PC-3 (cell line): Measurements from ENCODE around the gene SCN9A. TPM values are rescaled to one million over a fixed set of nuclear protein-coding genes. Genes with fewer than 3 reads are reported as not detected.

Experiments used
- ATAC-seq: fragments of 200-7000 bp; cut with Tn5 transposase; 2 replicates; pipeline ENCODE4 v1.9.1; 2020; ENCODE audit warnings: mild to moderate bottlenecking, moderate library complexity
- BruUV-seq: library from RNA; stranded (reverse); fragments of 400-500 nt; replicated peaks from 2 replicates; lab custom pipeline; 2021; lab: Mats Ljungman, UMichigan
- CTCF ChIA-PET: fragments of 300-600 bp; sonication (Branson Sonifier 250); formaldehyde crosslinking; loops from one replicate; lab custom pipeline; 2022; ENCODE audit warnings: antibody characterized with exemption; lab: Charles Lee
- POLR2A ChIA-PET: fragments of 300-600 bp; sonication (Branson Sonifier 250); formaldehyde crosslinking; loops from one replicate; lab custom pipeline; 2022; ENCODE audit warnings: antibody characterized with exemption; ENCODE audit not compliant: unreplicated experiment; lab: Charles Lee
- DNase-seq: peaks from one replicate; pipeline ENCODE4 v3.0.0-alpha.2; 2015
- H2AFZ ChIP-seq: fragments of 300-600 bp; sonication (generic); 2 replicates; pipeline ENCODE4 v1.6.0; 2016; ENCODE audit warnings: antibody characterized with exemption, low read length
- H3F3A ChIP-seq: fragments of 300-600 bp; sonication (generic); one replicate; pipeline ENCODE4 v1.6.0; 2017; ENCODE audit warnings: antibody characterized with exemption, low read length, control low read depth, mild to moderate bottlenecking; ENCODE audit not compliant: unreplicated experiment
- H3K27ac ChIP-seq: fragments of 300-600 bp; sonication (generic); 2 replicates; pipeline ENCODE4 v1.5.1; 2016; ENCODE audit warnings: mild to moderate bottlenecking, low read length
- H3K27me3 ChIP-seq: fragments of 300-600 bp; sonication (generic); 2 replicates; pipeline ENCODE4 v1.6.1; 2016; ENCODE audit warnings: low read length, mixed read lengths
- H3K36me3 ChIP-seq: fragments of 300-600 bp; sonication (generic); 2 replicates; pipeline ENCODE4 v1.6.1; 2016; ENCODE audit warnings: low read depth, mixed run types, low read length, mixed read lengths
- H3K4me1 ChIP-seq: fragments of 300-600 bp; sonication (generic); 2 replicates; pipeline ENCODE4 v1.5.1; 2016; ENCODE audit warnings: low read length; ENCODE audit not compliant: insufficient read depth
- H3K4me2 ChIP-seq: fragments of 300-600 bp; sonication (generic); 2 replicates; pipeline ENCODE4 v1.6.0; 2016; ENCODE audit warnings: low read length
- H3K4me3 ChIP-seq: fragments of 300-600 bp; sonication (generic); 2 replicates; pipeline ENCODE4 v1.5.1; 2016; ENCODE audit warnings: mild to moderate bottlenecking, low read length, mixed read lengths
- H3K79me2 ChIP-seq: fragments of 300-600 bp; sonication (generic); 2 replicates; pipeline ENCODE4 v1.6.1; 2017; ENCODE audit warnings: low read length, mixed read lengths
- H3K9ac ChIP-seq: fragments of 300-600 bp; sonication (generic); 2 replicates; pipeline ENCODE4 v1.6.0; 2016; ENCODE audit warnings: mild to moderate bottlenecking, low read length
- H3K9me2 ChIP-seq: fragments of 300-600 bp; sonication (generic); replicated peaks from 2 replicates; pipeline ENCODE4 v1.6.1; 2016; ENCODE audit warnings: mixed run types, low read length, mixed read lengths
- H3K9me3 ChIP-seq: fragments of 300-600 bp; sonication (generic); 2 replicates; pipeline ENCODE4 v1.6.1; 2016; ENCODE audit warnings: low read length, mixed read lengths
- H4K20me1 ChIP-seq: fragments of 300-600 bp; sonication (generic); 2 replicates; pipeline ENCODE4 v1.6.1; 2016; ENCODE audit warnings: low read length, mixed read lengths
- EZH2 ChIP-seq: fragments of 300-600 bp; sonication (generic); IDR thresholded peaks from one replicate; pipeline ENCODE4 v1.6.1; 2017; ENCODE audit warnings: antibody characterized with exemption, mild to moderate bottlenecking, low read length; ENCODE audit not compliant: unreplicated experiment
- EZH2phosphoT487 ChIP-seq: fragments of 300-600 bp; sonication (generic); IDR thresholded peaks from 2 replicates; pipeline ENCODE4 v1.6.1; 2018; ENCODE audit warnings: mild to moderate bottlenecking, antibody characterized with exemption, low read length, borderline replicate concordance
- intact Hi-C: fragments of 100-400 bp; cut with micrococcal nuclease; formaldehyde crosslinking; loops from 2 replicates; pipeline ENCODE4 v1.9.0; 2023
- total RNA-seq: library from RNA; depleted of rRNA; stranded (reverse); fragments of >200 nt; gene quantifications from 2 replicates; pipeline ENCODE4 v1.2.3, GENCODE V29; 2014
- TF ChIP-seq, protein P1 (sequence below): fragments of 300-600 bp; sonication (generic); conservative IDR thresholded peaks from 2 replicates; pipeline ENCODE4 v1.5.1; 2017; ENCODE audit warnings: antibody characterized with exemption, low read depth, mild to moderate bottlenecking, low read length

The SCN9A gene
- total RNA-seq, 1 experiment from 2014 or later = 7.0 TPM

DNA sequence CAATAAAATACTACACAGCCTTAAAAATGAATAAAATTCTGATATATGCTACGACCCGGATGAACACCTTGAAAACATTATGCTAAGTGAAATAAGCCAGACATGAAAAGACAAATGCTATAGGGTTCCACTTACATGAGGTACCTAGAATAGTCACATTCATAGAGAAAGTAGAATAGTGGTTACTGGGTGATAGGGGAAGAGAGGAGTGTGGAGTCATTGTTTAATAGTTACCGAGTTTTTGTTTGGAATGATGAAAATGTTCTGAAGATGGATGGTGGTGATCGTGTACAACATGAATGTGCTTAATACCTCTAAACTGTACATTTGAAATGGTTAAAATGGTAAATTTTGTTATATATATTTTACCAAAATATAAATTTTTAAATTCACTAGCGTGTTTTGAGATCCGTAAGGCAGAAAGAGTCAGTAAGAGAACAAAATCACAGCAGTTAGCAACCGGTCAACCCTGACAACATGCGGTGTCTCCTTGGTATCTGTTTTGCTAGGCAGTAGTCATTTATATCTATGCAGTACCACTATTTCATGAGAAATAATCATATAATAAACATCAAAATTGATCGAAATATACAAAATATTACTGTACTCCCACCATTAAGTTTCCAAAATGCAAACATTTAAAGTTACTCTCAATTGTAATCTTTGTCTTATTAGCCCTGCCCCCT lies 11.1 kb downstream of the SCN9A start:
- intact Hi-C loops = loop anchor here (5.0 kb wide), 1 partner anchor 153 kb away; no protein-coding TSS in a partner anchor
- H3K27ac ChIP-seq = no peak overlapping the region
- H4K20me1 ChIP-seq = no peaks in the 10 kb centered on the region
- no TSS peak for BruUV-seq
- no peaks in the 10 kb centered on the region for H3K36me3 ChIP-seq
- H3K4me1 ChIP-seq = peaks cover 12% of the 10 kb centered on the region
- H3K4me2 ChIP-seq = no peak overlapping the region
- no peaks in the 10 kb centered on the region for H3K9me3 ChIP-seq
- no peaks in the 10 kb centered on the region for H3K79me2 ChIP-seq
- H3F3A ChIP-seq = no peaks in the 10 kb centered on the region
- no peaks in the 10 kb centered on the region for H3K9me2 ChIP-seq
- ATAC-seq (no peak), DNase-seq (no peak)
- no peaks in the 10 kb centered on the region for H3K27me3 ChIP-seq
- no peak overlapping the region for H3K9ac ChIP-seq
- TF ChIP-seq, protein P1, sequence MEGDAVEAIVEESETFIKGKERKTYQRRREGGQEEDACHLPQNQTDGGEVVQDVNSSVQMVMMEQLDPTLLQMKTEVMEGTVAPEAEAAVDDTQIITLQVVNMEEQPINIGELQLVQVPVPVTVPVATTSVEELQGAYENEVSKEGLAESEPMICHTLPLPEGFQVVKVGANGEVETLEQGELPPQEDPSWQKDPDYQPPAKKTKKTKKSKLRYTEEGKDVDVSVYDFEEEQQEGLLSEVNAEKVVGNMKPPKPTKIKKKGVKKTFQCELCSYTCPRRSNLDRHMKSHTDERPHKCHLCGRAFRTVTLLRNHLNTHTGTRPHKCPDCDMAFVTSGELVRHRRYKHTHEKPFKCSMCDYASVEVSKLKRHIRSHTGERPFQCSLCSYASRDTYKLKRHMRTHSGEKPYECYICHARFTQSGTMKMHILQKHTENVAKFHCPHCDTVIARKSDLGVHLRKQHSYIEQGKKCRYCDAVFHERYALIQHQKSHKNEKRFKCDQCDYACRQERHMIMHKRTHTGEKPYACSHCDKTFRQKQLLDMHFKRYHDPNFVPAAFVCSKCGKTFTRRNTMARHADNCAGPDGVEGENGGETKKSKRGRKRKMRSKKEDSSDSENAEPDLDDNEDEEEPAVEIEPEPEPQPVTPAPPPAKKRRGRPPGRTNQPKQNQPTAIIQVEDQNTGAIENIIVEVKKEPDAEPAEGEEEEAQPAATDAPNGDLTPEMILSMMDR = no peak
- TF ChIP-seq EZH2 (no peak), EZH2phosphoT487 (no peak)
- ChIA-PET POLR2A (no interaction called here), CTCF (no interaction called here)
- H3K4me3 ChIP-seq = no peak overlapping the region
- no peak overlapping the region for H2AFZ ChIP-seq

DNA sequence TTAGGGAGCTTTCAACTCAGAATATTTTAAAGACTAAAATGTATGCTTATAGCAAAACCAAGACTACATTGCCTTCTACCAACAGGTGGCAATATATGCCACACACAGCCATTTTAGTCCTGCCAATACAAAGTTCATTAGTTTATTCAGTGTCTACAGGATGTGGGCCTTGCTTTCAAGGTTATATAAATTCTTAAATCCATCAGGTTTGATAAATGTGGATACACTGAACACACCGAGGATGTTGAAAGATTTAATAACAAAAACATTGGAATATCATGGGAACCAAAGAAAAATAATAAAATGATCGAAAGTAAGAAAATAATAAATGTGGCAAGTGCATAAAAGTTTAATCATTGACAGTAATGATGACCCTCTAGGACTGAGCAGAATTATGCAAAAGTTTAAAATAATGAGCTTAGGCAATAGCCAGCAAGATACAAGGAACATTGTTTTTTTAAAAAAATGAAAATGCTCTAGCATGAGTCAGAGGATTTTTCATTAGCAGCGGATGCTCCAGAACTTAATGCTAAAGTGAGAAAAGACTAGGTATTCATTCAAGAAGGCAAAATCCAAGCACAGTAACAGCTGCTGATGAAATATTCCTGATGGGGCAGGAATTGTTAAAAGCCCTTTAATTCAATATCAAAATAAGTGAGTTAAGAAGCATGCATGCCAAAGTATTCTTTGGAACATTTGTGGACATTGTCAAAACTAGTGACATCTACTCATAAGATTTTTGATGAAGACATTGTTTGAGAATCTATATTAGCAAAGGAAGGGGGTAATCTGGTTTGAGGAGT lies 14.2 kb downstream of the SCN9A start:
- H3K9me3 ChIP-seq = no peaks in the 10 kb centered on the region
- no peak overlapping the region for H3K4me2 ChIP-seq
- CTCF ChIA-PET = interaction anchor here (0.6 to 1.0 kb wide), 6 partner anchors 10 to 58 kb away, joined by 3 to 14 read pairs (median 4); partner anchors contain the start of gene SCN9A
- H3K9me2 ChIP-seq = 0 out of 2 replicates have a peak, but pooled peaks cover 4% of the 10 kb centered on the region
- H3K27ac ChIP-seq = no peak overlapping the region
- no peaks in the 10 kb centered on the region for H3K27me3 ChIP-seq
- no TSS peak for BruUV-seq
- DNase-seq (peak; percentile 73), ATAC-seq (peak; percentile 93)
- no peak for TF ChIP-seq EZH2
- TF ChIP-seq, protein P1 = peak; percentile 95
- H4K20me1 ChIP-seq = no peaks in the 10 kb centered on the region
- POLR2A ChIA-PET = no interaction called here
- H3K79me2 ChIP-seq = no peaks in the 10 kb centered on the region
- H2AFZ ChIP-seq = peak overlapping the region; percentile 8; the same call in 1 of the 2 replicates
- no peaks in the 10 kb centered on the region for H3K36me3 ChIP-seq
- peaks cover 12% of the 10 kb centered on the region for H3K4me1 ChIP-seq
- intact Hi-C loops = loop anchor here (1.0 to 5.0 kb wide), 3 partner anchors 23 to 156 kb away; no protein-coding TSS in a partner anchor
- no peak overlapping the region for H3K9ac ChIP-seq
- no peak overlapping the region for H3K4me3 ChIP-seq
- H3F3A ChIP-seq = no peaks in the 10 kb centered on the region
